H1 (cell line): ENCODE measurements around the gene CDC42EP2. TPM values are rescaled to one million over a fixed set of nuclear protein-coding genes. Genes with fewer than 3 reads are reported as not detected.
A peak's percentile ranks its signal among the peaks of the same experiment; 100 is the strongest.

Experiments used
- CTCF ChIA-PET: fragments of 300-600 bp; sonication (Branson Sonifier 250); formaldehyde crosslinking; loops from one replicate; lab custom pipeline; 2021; ENCODE audit not compliant: partially characterized antibody; lab: Charles Lee
- POLR2A ChIA-PET: fragments of 300-600 bp; sonication (Branson Sonifier 250); formaldehyde crosslinking; loops from one replicate; lab custom pipeline; 2021; ENCODE audit warnings: inconsistent platforms; ENCODE audit not compliant: partially characterized antibody; lab: Charles Lee
- DNase-seq, 2 experiments: peaks; one replicate each; pipeline versions ENCODE4 v3.0.0 to v3.0.0-alpha.2; 2010 to 2022; ENCODE audit warnings: low spot score in 2 of 2, low read depth in 1 of 2, mixed read lengths in 1 of 2
- FAIRE-seq: peaks from 2 replicates; lab custom pipeline; 2011; peaks lifted over from hg19 to GRCh38; lab: Jason Lieb, UNC
- H2AFZ ChIP-seq: 2 replicates; pipeline ENCODE4 v1.8.1; 2012; ENCODE audit warnings: low read length, inconsistent platforms
- H2AK5ac ChIP-seq: 2 replicates; pipeline ENCODE4 v1.6.1; 2013; ENCODE audit warnings: low read depth, low read length
- H2BK120ac ChIP-seq: replicated peaks from 2 replicates; pipeline ENCODE3; 2013; ENCODE audit warnings: low read depth, low read length, inconsistent platforms
- H2BK12ac ChIP-seq: 2 replicates; pipeline ENCODE4 v1.6.1; 2013; ENCODE audit warnings: low read depth, low read length
- H2BK15ac ChIP-seq: 2 replicates; pipeline ENCODE4 v1.6.1; 2013; ENCODE audit warnings: low read length
- H2BK20ac ChIP-seq: 2 replicates; pipeline ENCODE4 v1.6.1; 2013; ENCODE audit warnings: low read length
- H2BK5ac ChIP-seq: 2 replicates; pipeline ENCODE4 v1.6.1; 2013; ENCODE audit warnings: low read depth, low read length
- H3K14ac ChIP-seq: 2 replicates; pipeline ENCODE4 v1.6.1; 2013; ENCODE audit warnings: inconsistent platforms; ENCODE audit not compliant: insufficient read length
- H3K18ac ChIP-seq: 2 replicates; pipeline ENCODE4 v1.6.1; 2013; ENCODE audit warnings: low read length; ENCODE audit errors: extremely low read depth
- H3K23ac ChIP-seq: 2 replicates; pipeline ENCODE4 v1.6.1; 2013; ENCODE audit warnings: inconsistent platforms; ENCODE audit not compliant: insufficient read length
- H3K23me2 ChIP-seq: 2 replicates; pipeline ENCODE4 v1.6.1; 2013; ENCODE audit warnings: low read depth, low read length
- H3K27ac ChIP-seq: 2 replicates; pipeline ENCODE4 v1.6.1; 2011; ENCODE audit warnings: low read depth, low read length, inconsistent platforms
- H3K27me3 ChIP-seq, 4 experiments: replicated peaks in 1 of 4; 1 replicate in 1 of 4; 2 replicates in 3 of 4; pipeline versions ENCODE4 v1.6.1 to v1.8.1; 2011 to 2013; ENCODE audit warnings: low read length in 3 of 4, mild to moderate bottlenecking in 3 of 4, inconsistent platforms in 2 of 4, mixed read lengths in 2 of 4, moderate library complexity in 1 of 4; ENCODE audit not compliant: control insufficient read depth in 3 of 4, insufficient read depth in 3 of 4; ENCODE audit errors: extremely low read depth in 1 of 4
- H3K36me3 ChIP-seq, 4 experiments: 2 replicates each; pipeline versions ENCODE4 v1.6.1 to v1.8.1; 2011 to 2013; ENCODE audit warnings: mild to moderate bottlenecking in 4 of 4, low read length in 3 of 4, moderate library complexity in 2 of 4, control low read depth in 1 of 4, inconsistent platforms in 1 of 4; ENCODE audit not compliant: insufficient read depth in 4 of 4, control insufficient read depth in 2 of 4
- H3K4ac ChIP-seq: replicated peaks from 2 replicates; pipeline ENCODE3; 2013; ENCODE audit warnings: low read length, low read depth, mixed read lengths, inconsistent platforms; ENCODE audit not compliant: insufficient read length
- H3K4me1 ChIP-seq, 4 experiments: replicated peaks in 1 of 4; 1 replicate in 1 of 4; 2 replicates in 3 of 4; pipeline versions ENCODE4 v1.6.1 to v1.8.1; 2011 to 2013; ENCODE audit warnings: low read length in 3 of 4, inconsistent platforms in 2 of 4, mixed read lengths in 1 of 4; ENCODE audit not compliant: insufficient read depth in 4 of 4, control insufficient read depth in 3 of 4
- H3K4me2 ChIP-seq, 2 experiments: 2 replicates each; pipeline versions ENCODE4 v1.6.1 to v1.8.1; 2011 to 2013; ENCODE audit warnings: low read depth in 2 of 2, low read length in 2 of 2, control low read depth in 1 of 2, inconsistent platforms in 1 of 2, mild to moderate bottlenecking in 1 of 2; ENCODE audit not compliant: insufficient read depth in 1 of 2
- H3K4me3 ChIP-seq, 4 experiments: fragments of 200-600, 300-600 bp in 1 of 4; sonication (generic), shearing (Covaris generic), sonication (Bioruptor Twin) in 1 of 4; 2 replicates each; pipeline versions ENCODE4 v1.5.1 to v1.8.1; 2011 to 2016; ENCODE audit warnings: low read length in 4 of 4, low read depth in 3 of 4, control low read depth in 2 of 4, inconsistent platforms in 2 of 4, mild to moderate bottlenecking in 2 of 4, mixed read lengths in 1 of 4, moderate library complexity in 1 of 4; ENCODE audit not compliant: insufficient read depth in 2 of 4; ENCODE audit errors: extremely low read depth in 1 of 4
- H3K56ac ChIP-seq: replicated peaks from 2 replicates; pipeline ENCODE3; 2013; ENCODE audit warnings: low read depth, mild to moderate bottlenecking, mixed read lengths, low read length, inconsistent platforms; ENCODE audit not compliant: insufficient read length
- H3K79me1 ChIP-seq: 2 replicates; pipeline ENCODE4 v1.6.1; 2013; ENCODE audit warnings: low read depth, low read length, control low read depth
- H3K79me2 ChIP-seq, 2 experiments: 2 replicates each; pipeline versions ENCODE4 v1.6.1 to v1.8.1; 2012 to 2013; ENCODE audit warnings: low read length in 2 of 2, mild to moderate bottlenecking in 2 of 2, inconsistent platforms in 1 of 2; ENCODE audit not compliant: insufficient read depth in 2 of 2, control insufficient read depth in 1 of 2
- H3K9ac ChIP-seq, 4 experiments: replicated peaks in 1 of 4; 1 replicate in 1 of 4; 2 replicates in 3 of 4; pipeline versions ENCODE4 v1.6.1 to v1.8.1; 2011 to 2013; ENCODE audit warnings: low read depth in 3 of 4, low read length in 3 of 4, control low read depth in 2 of 4, mild to moderate bottlenecking in 2 of 4, moderate library complexity in 2 of 4, inconsistent platforms in 1 of 4; ENCODE audit errors: extremely low read depth in 1 of 4
- H3K9me3 ChIP-seq, 2 experiments: 2 replicates each; pipeline versions ENCODE4 v1.6.1 to v1.8.1; 2012 to 2013; ENCODE audit warnings: mild to moderate bottlenecking in 2 of 2, moderate library complexity in 2 of 2, control low read depth in 1 of 2, inconsistent platforms in 1 of 2, low read depth in 1 of 2, low read length in 1 of 2, mixed read lengths in 1 of 2; ENCODE audit not compliant: insufficient read depth in 2 of 2
- H4K20me1 ChIP-seq, 2 experiments: replicated peaks in 1 of 2; 2 replicates each; pipeline versions ENCODE3 to v1.8.1; 2011 to 2013; ENCODE audit warnings: inconsistent platforms in 2 of 2, low read length in 2 of 2, mild to moderate bottlenecking in 1 of 2; ENCODE audit not compliant: insufficient read depth in 2 of 2, control insufficient read depth in 1 of 2
- H4K5ac ChIP-seq: 2 replicates; pipeline ENCODE4 v1.6.1; 2013; ENCODE audit warnings: low read length, low read depth, mixed read lengths, inconsistent platforms; ENCODE audit not compliant: insufficient read length
- H4K8ac ChIP-seq: 2 replicates; pipeline ENCODE4 v1.8.0; 2013; ENCODE audit warnings: mild to moderate bottlenecking, moderate library complexity, low read length, inconsistent platforms; ENCODE audit not compliant: insufficient read depth; ENCODE audit errors: extremely low read depth
- H4K91ac ChIP-seq: replicated peaks from 2 replicates; pipeline ENCODE3; 2013; ENCODE audit warnings: low read length, mixed read lengths, inconsistent platforms; ENCODE audit not compliant: insufficient read length
- CREB1 ChIP-seq: IDR thresholded peaks from 2 replicates; pipeline ENCODE4 v1.6.1; 2012; ENCODE audit warnings: inconsistent platforms
- EZH2 ChIP-seq: fragments of 200-600 bp; sonication (generic); IDR thresholded peaks from 2 replicates; pipeline ENCODE4 v1.7.1; 2012; ENCODE audit warnings: low read depth, mild to moderate bottlenecking, moderate library complexity, low read length, inconsistent platforms; ENCODE audit not compliant: severe bottlenecking
- GTF2F1 ChIP-seq: IDR thresholded peaks from 2 replicates; pipeline ENCODE4 v1.6.1; 2012; ENCODE audit warnings: low read depth, low read length, improper control_type of control experiment, borderline replicate concordance
- JUND ChIP-seq: IDR thresholded peaks from 2 replicates; pipeline ENCODE4 v1.6.1; 2011; ENCODE audit warnings: mild to moderate bottlenecking, improper control_type of control experiment, low read length
- KDM5A ChIP-seq: fragments of 200-600 bp; IDR thresholded peaks from 2 replicates; pipeline ENCODE4 v1.7.1; 2012; ENCODE audit warnings: mild to moderate bottlenecking, low read length, inconsistent platforms, mixed read lengths
- POLR2A ChIP-seq, 2 experiments: IDR thresholded peaks; 1 replicate in 1 of 2; 2 replicates in 1 of 2; pipeline ENCODE4 v1.6.1; 2011; ENCODE audit warnings: low read depth in 2 of 2, low read length in 2 of 2, mild to moderate bottlenecking in 2 of 2; ENCODE audit errors: control extremely low read depth in 1 of 2
- RAD21 ChIP-seq, 2 experiments: IDR thresholded peaks in 1 of 2; conservative IDR thresholded peaks in 1 of 2; 2 replicates each; pipeline ENCODE4 v1.6.1; 2011; ENCODE audit warnings: low read depth in 2 of 2, low read length in 2 of 2, improper control_type of control experiment in 1 of 2, inconsistent platforms in 1 of 2, mild to moderate bottlenecking in 1 of 2, moderate library complexity in 1 of 2
- WGBS, 2 experiments: shearing (Covaris generic) in 1 of 2; methylation state at CpG; one replicate each; pipeline versions ENCODE4 v1.1.6 to v1.1.7; 2013 to 2015; ENCODE audit warnings: low lambda C conversion rate in 2 of 2, mixed read lengths in 2 of 2, inconsistent platforms in 1 of 2, low coverage in 1 of 2, missing lambda C conversion rate in 1 of 2; ENCODE audit not compliant: insufficient replicate concordance in 2 of 2, insufficient coverage in 1 of 2, insufficient read length in 1 of 2; ENCODE audit errors: extremely low coverage in 1 of 2, missing lambda C conversion rate in 1 of 2; 5-methylcytosine and 5-hydroxymethylcytosine counted together
- polyA plus RNA-seq, 7 experiments: library from polyadenylated mRNA; depleted of rRNA in 3 of 7; stranded (reverse) in 5 of 7; unstranded in 2 of 7; fragments of >200 nt in 5 of 7; fragments of 200-250 nt in 2 of 7; gene quantifications; 1 replicate in 5 of 7; 2 replicates in 1 of 7; 4 replicates in 1 of 7; pipeline versions ENCODE4 v1.2.1 to v1.2.3, GENCODE V29; 2011 to 2013; ENCODE audit warnings: missing spikeins in 2 of 7, mixed read lengths in 2 of 7
- total RNA-seq: library from RNA; stranded (reverse); fragmentation: NEBNext Ultra II Directional; extraction: Animal tissue kit (Norgen Biotek cat#: 25700); gene quantifications from 2 replicates; pipeline ENCODE4 v1.2.1, GENCODE V29; 2021

The CDC42EP2 gene
- total and polyA plus RNA-seq, 2 of the 8 experiments (the other 6 are each of a cell fraction or from before 2014, with no cell fraction given): 11.8 to 13.3 TPM

- no peak overlapping the region for H4K91ac ChIP-seq
- H2BK120ac ChIP-seq: no peak overlapping the region
- H2BK12ac ChIP-seq: no peak overlapping the region
- no peak overlapping the region for H4K8ac ChIP-seq
- peaks cover 23 to 45% (median 36%) of the 10 kb centered on the region in 4 experiments for H3K36me3 ChIP-seq
- 90% methylated on average over 12 of the region's 12 CpGs; no CpG with 5 or more reads in 1 of the 2 experiments for WGBS, 2 experiments
- H2AK5ac ChIP-seq: no peak overlapping the region
- no peak overlapping the region for H2AFZ ChIP-seq
- no peaks in the 10 kb centered on the region for H3K79me2 ChIP-seq
- H3K18ac ChIP-seq: no peak overlapping the region
- H3K56ac ChIP-seq: no peak overlapping the region
- H3K4ac ChIP-seq: no peak overlapping the region
- H3K27ac ChIP-seq: no peak overlapping the region
- no peak overlapping the region for H2BK15ac ChIP-seq
- ChIA-PET POLR2A (interaction anchor here (0.7 to 10.4 kb wide), 7 partner anchors 10 to 171 kb away, joined by 3 to 99 read pairs (median 3); partner anchors contain the start of gene CDC42EP2), CTCF (interaction anchor here (0.8 to 52.8 kb wide), 3 partner anchors 12 to 118 kb away, joined by 4 to 1179 read pairs (median 1179); partner anchors contain the start of genes CDC42EP2 and DPF2)
- DNase-seq (no peak), FAIRE-seq (no peak)
- H3K4me1 ChIP-seq: peaks cover 0 to 12% (median 9%) of the 10 kb centered on the region in 4 experiments; a peak in 6 of 7 replicates
- H3K27me3 ChIP-seq: peaks cover 0 to 2% (median 0%) of the 10 kb centered on the region in 4 experiments; a peak in 3 of 7 replicates
- H2BK20ac ChIP-seq: no peak overlapping the region
- no peak overlapping the region for H2BK5ac ChIP-seq
- no peak overlapping the region for H3K14ac ChIP-seq
- H3K79me1 ChIP-seq: no peaks in the 10 kb centered on the region
- H4K20me1 ChIP-seq: peaks cover 0 to 3% of the 10 kb centered on the region in 2 experiments
- no peak overlapping the region for H3K9ac ChIP-seq
- H3K4me2 ChIP-seq: no peak overlapping the region
- H3K23me2 ChIP-seq: no peaks in the 10 kb centered on the region
- H3K4me3 ChIP-seq: no peak overlapping the region
- no peak overlapping the region for H4K5ac ChIP-seq
- TF ChIP-seq KDM5A (no peak), RAD21 (IDR thresholded peaks at IDR 0.05 in 1 of 2, conservative IDR thresholded peaks at IDR 0.05 in 1 of 2; ENCODE audit: low read depth in 2 of 2, low read length in 2 of 2) (no peak), EZH2 (no peak), JUND (no peak), POLR2A (IDR thresholded peaks at IDR 0.05; ENCODE audit: control extremely low read depth in 1 of 2, low read depth in 2 of 2, low read length in 2 of 2) (0 out of 3 replicates have a peak, but pooled peaks of 1 of the 2 experiments have one; percentile 8), CREB1 (no peak), GTF2F1 (no peak)
- H3K9me3 ChIP-seq: no peaks in the 10 kb centered on the region
- H3K23ac ChIP-seq: no peak overlapping the region
Measured at GRCh38 chr11:65298655-65299179, 15.9 kb upstream of the CDC42EP2 start.
